Measurements from ENCODE around the gene C10orf143.

GRCh38 chr10:130045801-130046321, 64.8 kb downstream of the C10orf143 start:
- TF ChIP-seq CTCF (conservative IDR thresholded peaks at IDR 0.05; ENCODE audit: low read depth, low read length) (no peak), POLR2A (IDR thresholded peaks at IDR 0.05; ENCODE audit: low read depth, low read length) (no peak), CHD1 (IDR thresholded peaks at IDR 0.05; ENCODE audit: low read depth, low read length) (no peak), USF2 (IDR thresholded peaks at IDR 0.05; ENCODE audit: low read depth, low read length) (no peak), CEBPB (IDR thresholded peaks at IDR 0.05; ENCODE audit: low read depth, low read length) (no peak), RAD21 (IDR thresholded peaks at IDR 0.05; ENCODE audit: low read length) (no peak), ELK1 (IDR thresholded peaks at IDR 0.05; ENCODE audit: borderline replicate concordance, low read depth, low read length) (no peak)
